GM21381 (cell line): ENCODE results near the gene LMAN1L.

ENCODE experiments used
- ATAC-seq: cut with Tn5 transposase; IDR thresholded peaks from one replicate; pipeline ENCODE4 v1.9.1; 2021; ENCODE audit warnings: mild to moderate bottlenecking, moderate library complexity; ENCODE audit not compliant: unreplicated experiment

Gene LMAN1L

DNA sequence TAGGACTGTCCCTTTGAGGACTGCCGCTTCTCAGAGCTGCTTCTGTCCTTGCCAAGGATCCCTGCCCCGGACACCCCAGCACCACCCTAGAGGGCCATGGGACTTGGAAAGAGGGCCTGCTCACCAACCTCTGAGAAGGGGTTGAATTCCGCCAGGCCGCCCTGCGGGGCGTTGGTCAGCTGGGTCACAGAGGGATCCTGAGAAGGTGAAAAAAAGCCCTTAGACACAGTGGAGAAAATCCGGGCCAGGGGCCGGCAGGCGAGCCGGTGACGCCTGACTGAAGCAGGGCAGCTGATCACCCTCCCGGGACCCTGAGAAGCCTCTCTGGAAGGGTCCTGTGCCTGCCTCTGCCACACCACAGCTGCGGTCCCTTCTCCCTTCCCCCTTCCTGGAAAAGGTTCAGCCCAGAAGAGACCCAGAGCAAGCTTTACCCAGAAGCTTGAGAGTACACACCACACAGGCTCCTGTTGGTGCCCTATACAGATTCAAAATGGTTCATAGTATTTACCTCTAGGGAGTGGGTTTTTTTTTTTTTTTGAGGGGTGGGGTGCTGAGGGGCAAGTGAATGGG, 41.9 kb downstream of the LMAN1L start:
- no peak for ATAC-seq

DNA sequence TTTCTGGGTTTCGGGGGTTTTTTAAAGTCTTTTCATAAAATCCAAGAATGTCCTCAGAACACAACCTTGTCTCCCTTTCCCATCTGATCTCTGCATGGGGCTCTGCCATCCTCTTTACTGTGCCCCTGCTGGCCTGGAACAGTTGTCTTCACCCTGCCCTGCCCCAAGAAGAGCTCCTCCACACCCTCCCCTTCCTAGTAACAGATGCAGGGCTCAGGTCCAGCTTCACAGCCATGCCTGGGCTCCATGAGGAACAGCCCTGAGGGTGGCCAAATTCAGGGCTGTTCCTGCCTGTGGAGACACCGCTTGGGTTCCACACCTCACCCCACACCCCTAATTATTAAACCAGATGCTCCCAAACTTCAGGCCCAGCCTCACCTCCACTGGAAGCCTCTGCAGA, 43.2 kb downstream of the LMAN1L start:
- ATAC-seq, result no peak

- ATAC-seq, result no peak
These were observed 43.9 kb downstream of the LMAN1L start for GRCh38 chr15:74856537-74856936.

- ATAC-seq, result peak; percentile 74
These were observed 44.5 kb downstream of the LMAN1L start for GRCh38 chr15:74857082-74857655.

GRCh38 chr15:74857671-74858368, 45.2 kb downstream of the LMAN1L start:
- ATAC-seq, result no peak

DNA sequence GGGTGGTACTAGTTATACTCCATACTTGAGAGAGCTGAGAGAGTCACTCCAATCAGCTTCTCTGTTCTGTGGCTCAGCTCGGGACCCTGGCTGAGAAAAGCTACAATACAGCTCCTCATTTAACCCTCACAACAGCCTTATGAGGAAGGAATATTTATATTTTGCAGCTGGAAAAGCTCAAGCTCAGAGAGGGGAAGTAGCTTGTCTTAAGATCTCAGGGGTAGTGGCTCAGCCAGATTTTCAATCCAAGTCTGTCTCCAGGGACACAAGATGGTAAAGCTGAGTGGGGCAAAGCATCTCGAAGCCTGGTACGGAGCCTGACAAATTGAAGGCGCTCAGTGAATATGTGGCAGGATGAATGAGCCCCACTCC, 45.7 kb downstream of the LMAN1L start:
- ATAC-seq, result no peak

GRCh38 chr15:74863239-74864056, 50.8 kb downstream of the LMAN1L start:
- ATAC-seq, result no peak

DNA sequence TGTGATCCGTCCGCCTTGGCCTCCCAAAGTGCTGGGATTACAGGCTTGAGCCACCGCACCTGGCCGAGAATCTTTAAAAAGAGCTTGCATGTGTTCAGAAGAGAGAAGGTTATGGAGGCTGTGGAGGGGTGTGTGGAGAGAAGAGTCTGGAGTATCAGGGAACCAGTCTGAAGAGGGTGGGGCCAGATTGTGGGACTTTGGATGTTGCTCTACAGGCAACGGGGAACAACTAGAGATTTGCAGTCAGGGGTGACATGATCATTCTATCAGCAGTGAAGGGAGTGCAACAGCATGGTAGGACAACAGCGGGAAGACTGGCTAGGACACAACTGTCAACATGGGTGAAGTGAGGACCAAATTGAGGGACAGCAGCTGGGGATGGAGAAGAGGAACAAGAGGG, 51.7 kb downstream of the LMAN1L start:
- ATAC-seq, result no peak

- ATAC-seq, result no peak
These were observed 52.7 kb downstream of the LMAN1L start for GRCh38 chr15:74865316-74865715.

GRCh38 chr15:74866090-74866489, 53.5 kb downstream of the LMAN1L start:
- no peak for ATAC-seq

GRCh38 chr15:74867466-74868038, 54.9 kb downstream of the LMAN1L start:
- no peak for ATAC-seq

GRCh38 chr15:74868059-74868458, 55.4 kb downstream of the LMAN1L start:
- no peak for ATAC-seq

DNA sequence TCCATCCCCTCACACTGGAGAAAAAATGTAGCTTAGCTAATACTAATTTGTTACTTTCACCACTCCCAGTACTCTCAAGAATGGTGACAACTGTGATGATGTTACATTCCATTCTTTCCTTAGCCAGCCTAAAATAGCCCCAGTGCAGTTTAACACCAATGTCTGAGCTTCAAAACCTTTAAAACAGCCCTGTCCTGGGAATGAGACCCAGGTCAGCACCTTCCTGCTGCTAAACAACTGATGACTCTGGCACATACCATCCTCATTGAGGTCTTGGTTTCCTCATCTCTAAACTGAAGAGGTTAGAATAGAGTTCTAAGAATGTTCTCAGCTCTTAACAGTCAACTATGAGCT, 56.7 kb downstream of the LMAN1L start:
- no peak for ATAC-seq

GRCh38 chr15:74869726-74870407, 57.2 kb downstream of the LMAN1L start:
- peak; percentile 49 for ATAC-seq

GRCh38 chr15:74870436-74871215, 58.0 kb downstream of the LMAN1L start:
- no peak for ATAC-seq

DNA sequence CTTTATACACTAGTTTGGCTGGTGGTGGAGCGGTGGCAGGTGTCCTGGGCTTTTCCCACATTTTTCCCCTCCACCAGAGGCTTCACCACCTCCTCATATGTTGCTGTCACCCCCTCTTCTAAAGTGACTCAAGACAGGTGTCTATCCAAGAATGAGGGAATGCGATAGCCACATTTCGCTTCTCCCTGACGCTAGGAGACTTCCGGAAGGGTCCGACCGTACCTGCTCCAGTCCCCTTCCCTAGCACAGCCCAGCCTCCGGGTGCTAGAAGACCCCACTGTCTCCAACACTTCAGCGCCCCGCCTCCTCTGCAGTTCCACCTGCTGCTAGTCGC, 60.0 kb downstream of the LMAN1L start:
- ATAC-seq, result no peak

DNA sequence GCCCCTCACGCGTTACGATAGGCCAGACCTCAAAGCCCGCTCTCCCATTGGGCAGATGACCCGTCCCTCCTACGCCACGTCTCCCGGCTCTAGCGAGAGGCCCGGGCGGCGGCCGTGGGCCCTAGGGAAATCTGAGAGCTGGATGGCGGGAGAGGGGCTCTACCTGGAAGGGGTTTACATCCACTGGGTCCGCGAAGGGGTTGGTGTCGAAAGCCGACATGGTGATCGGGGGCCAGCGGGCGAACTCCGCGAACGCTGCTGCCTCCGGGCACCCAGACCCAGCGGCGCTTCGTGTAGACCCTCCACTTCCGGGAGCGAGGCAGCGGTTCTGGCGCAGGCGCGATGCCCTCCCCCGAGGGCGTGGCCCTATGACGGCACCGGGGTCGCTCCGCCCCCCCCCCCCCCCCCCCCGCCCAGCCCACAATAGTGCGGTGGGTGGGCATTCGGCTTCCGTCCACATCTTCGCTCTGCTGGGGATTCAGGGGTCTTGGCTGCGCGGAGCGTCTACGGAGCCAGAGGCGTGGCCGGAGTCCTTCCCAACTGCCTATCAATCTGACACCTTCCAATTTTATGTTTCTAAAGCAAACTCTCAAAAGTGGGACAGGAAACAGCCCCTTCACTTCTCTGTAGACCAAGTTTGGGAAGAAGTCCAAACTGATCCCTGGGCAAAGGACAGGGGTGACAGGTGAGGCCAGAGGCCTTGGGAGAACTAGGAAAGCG, 60.6 kb downstream of the LMAN1L start, which contains the start of gene SCAMP2:
Gene SCAMP2, minus strand, starts transcription at position 330 of the 720 bp plus-strand sequence. Its CDS starts 110 bp downstream, at position 220.
- ATAC-seq, result peak; percentile 67

- ATAC-seq, result no peak
These were observed 61.3 kb downstream of the LMAN1L start for GRCh38 chr15:74873756-74874424.
